ENCODE data around the gene THSD7A.

Gene THSD7A

GRCh38 chr7:11516328-11516727 is 315.7 kb downstream of the THSD7A start:
- TF ChIP-seq CTCF (conservative IDR thresholded peaks at IDR 0.05; ENCODE audit: control insufficient read depth, insufficient read depth, low read depth, low read length) = no peak
- no peak overlapping the region for H3K4me3 ChIP-seq (ENCODE audit: control insufficient read depth, low read depth, low read length)
- DNase-seq (ENCODE audit: low read depth) = no peak

DNA sequence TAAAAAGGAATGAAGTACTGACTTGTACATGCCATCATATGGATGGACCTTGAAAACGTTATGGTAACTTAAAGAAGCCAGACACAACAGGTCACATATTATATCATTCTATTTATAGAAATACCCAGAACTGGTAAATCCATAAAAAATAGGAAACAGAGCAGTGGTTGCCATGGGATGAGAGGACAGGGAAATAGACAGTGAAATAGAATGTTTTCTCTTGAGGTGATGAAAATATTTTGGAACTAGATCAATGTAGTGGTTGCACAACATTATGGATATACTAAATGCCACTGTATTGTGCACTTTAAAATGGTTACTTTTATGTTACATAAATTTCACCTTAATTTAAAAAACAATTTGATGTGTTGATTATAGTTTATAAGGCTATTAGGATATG is 318.5 kb downstream of the THSD7A start:
- H3K4me3 ChIP-seq (ENCODE audit: control insufficient read depth, low read depth, low read length) = no peak overlapping the region
- no peak for DNase-seq (ENCODE audit: low read depth)
- TF ChIP-seq CTCF (conservative IDR thresholded peaks at IDR 0.05; ENCODE audit: control insufficient read depth, insufficient read depth, low read depth, low read length) = no peak

GRCh38 chr7:11507929-11508328 is 324.1 kb downstream of the THSD7A start:
- H3K4me3 ChIP-seq (ENCODE audit: control insufficient read depth, low read depth, low read length) = no peak overlapping the region
- no peak for TF ChIP-seq CTCF (conservative IDR thresholded peaks at IDR 0.05; ENCODE audit: control insufficient read depth, insufficient read depth, low read depth, low read length)
- no peak for DNase-seq (ENCODE audit: low read depth)

- TF ChIP-seq CTCF (conservative IDR thresholded peaks at IDR 0.05; ENCODE audit: control insufficient read depth, insufficient read depth, low read depth, low read length) = no peak
- no peak for DNase-seq (ENCODE audit: low read depth)
- no peak overlapping the region for H3K4me3 ChIP-seq (ENCODE audit: control insufficient read depth, low read depth, low read length)
Observed at GRCh38 chr7:11506417-11506816, 325.6 kb downstream of the THSD7A start.

GRCh38 chr7:11505471-11505985 is 326.5 kb downstream of the THSD7A start:
- no peak for TF ChIP-seq CTCF (conservative IDR thresholded peaks at IDR 0.05; ENCODE audit: control insufficient read depth, insufficient read depth, low read depth, low read length)
- DNase-seq (ENCODE audit: low read depth) = no peak
- H3K4me3 ChIP-seq (ENCODE audit: control insufficient read depth, low read depth, low read length) = no peak overlapping the region

GRCh38 chr7:11492307-11492706 is 339.7 kb downstream of the THSD7A start:
- no peak for TF ChIP-seq CTCF (conservative IDR thresholded peaks at IDR 0.05; ENCODE audit: control insufficient read depth, insufficient read depth, low read depth, low read length)
- no peak overlapping the region for H3K4me3 ChIP-seq (ENCODE audit: control insufficient read depth, low read depth, low read length)
- DNase-seq (ENCODE audit: low read depth) = peak; percentile 20

GRCh38 chr7:11491811-11492210 is 340.2 kb downstream of the THSD7A start:
- no peak for DNase-seq (ENCODE audit: low read depth)
- no peak overlapping the region for H3K4me3 ChIP-seq (ENCODE audit: control insufficient read depth, low read depth, low read length)
- TF ChIP-seq CTCF (conservative IDR thresholded peaks at IDR 0.05; ENCODE audit: control insufficient read depth, insufficient read depth, low read depth, low read length) = no peak

Measured in fibroblast of mammary gland (primary cell).